Thyroid gland (tissue), 4 donors: ENCODE measurements around the gene PDCD5. TPM values are rescaled to one million over a fixed set of nuclear protein-coding genes. Genes with fewer than 3 reads are reported as not detected.
"Not testable (repeated sequence)": the region's sequence is repeated elsewhere in the genome, so short reads cannot be mapped to it uniquely, and the experiment has no call there.

Experiments
- DNase-seq, 2 donors: peaks; one replicate each; pipeline ENCODE4 v3.0.0-alpha.2; 2019
- H3K27ac ChIP-seq, 3 donors: fragments of 200-600 bp; sonication (generic); 1 replicate in 2 of 3; 2 replicates in 1 of 3; pipeline ENCODE4 v1.5.1; 2016 to 2019; ENCODE audit warnings: mild to moderate bottlenecking in 1 of 3, moderate library complexity in 1 of 3
- H3K27me3 ChIP-seq: fragments of 200-600 bp; sonication (generic); one replicate; pipeline ENCODE4 v1.5.1; 2019
- H3K36me3 ChIP-seq, 2 donors: fragments of 200-600 bp; sonication (generic); one replicate each; pipeline ENCODE4 v1.5.1; 2016 to 2019
- H3K4me1 ChIP-seq, 2 donors: fragments of 200-600 bp; sonication (generic); one replicate each; pipeline ENCODE4 v1.5.1; 2017 to 2019
- H3K4me3 ChIP-seq, 3 donors: fragments of 200-600 bp; sonication (generic); replicated peaks in 1 of 3; 1 replicate in 2 of 3; 2 replicates in 1 of 3; pipeline ENCODE4 v1.5.1; 2016; ENCODE audit warnings: mild to moderate bottlenecking in 1 of 3
- H3K9me3 ChIP-seq: fragments of 200-600 bp; sonication (generic); one replicate; pipeline ENCODE4 v1.5.1; 2017
- CTCF ChIP-seq, 6 experiments: fragments of 200-600 bp in 3 of 6; fragments of 450-650 bp in 3 of 6; sonication (generic) in 3 of 6; IDR thresholded peaks; one replicate each; pipeline ENCODE4 v1.5.1; 2016 to 2019; ENCODE audit warnings: antibody characterized with exemption in 6 of 6, mild to moderate bottlenecking in 2 of 6, inconsistent platforms in 1 of 6, moderate library complexity in 1 of 6
- POLR2A ChIP-seq, 2 donors: fragments of 450-650 bp; IDR thresholded peaks; one replicate each; pipeline ENCODE4 v1.6.1; 2017; ENCODE audit warnings: antibody characterized with exemption in 2 of 2, mild to moderate bottlenecking in 2 of 2, moderate library complexity in 1 of 2
- WGBS, 2 donors: methylation state at CpG; one replicate each; pipeline ENCODE4 v1.1.5; 2017; 5-methylcytosine and 5-hydroxymethylcytosine counted together
- intact Hi-C: fragments of 100-400 bp; cut with DNase I; formaldehyde crosslinking; loops from one replicate; pipeline ENCODE4 v1.15.1; 2023
- total RNA-seq, 4 donors: library from RNA; depleted of rRNA; stranded (reverse); fragments of >200 nt; gene quantifications; one replicate each; pipeline ENCODE4 v1.2.3, GENCODE V29; 2016

PDCD5 gene
- total RNA-seq = 100 to 1,000 TPM in 2 of 4 donors, 10 to 100 TPM in 2; 70.0 to 111 (median 93.7) TPM

GRCh38 chr19:32580901-32581704, at the start of gene PDCD5:
Gene PDCD5 (plus strand): TSS chr19:32581190. CDS start chr19:32581262, 72 bp downstream.
- intact Hi-C loops = loop anchor here (10.0 kb wide), 1 partner anchor 94 kb away; the partner anchor contains the start of genes ANKRD27 and RGS9BP
- Histone ChIP-seq H3K4me1 (peaks cover 3 to 5% of the 10 kb centered on the region in 2 donors), H3K36me3 (peaks cover 14% of the 10 kb centered on the region in 2 donors), H3K4me3 (peak within 1 kb of the TSS; percentile 42 to 83 (median 57)), H3K27me3 (no peaks in the 10 kb centered on the region), H3K27ac (peak within 1 kb of the TSS; percentile 39 to 84 (median 67)), H3K9me3 (no peaks in the 10 kb centered on the region)
- TF ChIP-seq CTCF (IDR thresholded peaks at IDR 0.05) = peak in 1 of 6 experiments; percentile 4
- TF ChIP-seq POLR2A (IDR thresholded peaks at IDR 0.05) = peak in 1 of 2 donors; percentile 94
- WGBS, 2 donors = 0% methylated on average over 16 to 22 of the region's 81 CpGs
- DNase-seq = peak; percentile 98

- 86 to 93% methylated on average over 3 of the region's 3 CpGs for WGBS, 2 donors
Observed at GRCh38 chr19:32532233-32532632, 48.8 kb upstream of the PDCD5 start.

GRCh38 chr19:32537580-32537979, 43.4 kb upstream of the PDCD5 start:
- Histone ChIP-seq H3K9me3 (no peaks in the 10 kb centered on the region), H3K4me3 (no peak overlapping the region), H3K27ac (no peak overlapping the region), H3K4me1 (no peaks in the 10 kb centered on the region), H3K27me3 (no peaks in the 10 kb centered on the region), H3K36me3 (no peaks in the 10 kb centered on the region)
- intact Hi-C loops = no loop called here
- no peak for DNase-seq
- no peak for TF ChIP-seq POLR2A (IDR thresholded peaks at IDR 0.05)
- no peak for TF ChIP-seq CTCF (IDR thresholded peaks at IDR 0.05)
- 78 to 91% methylated on average over 5 of the region's 5 CpGs for WGBS, 2 donors

More at GRCh38 chr19:32532233-32532632, 48.8 kb upstream of the PDCD5 start:
- Histone ChIP-seq H3K27ac (no peak overlapping the region), H3K9me3 (no peaks in the 10 kb centered on the region), H3K27me3 (no peaks in the 10 kb centered on the region), H3K4me1 (no peaks in the 10 kb centered on the region), H3K36me3 (no peaks in the 10 kb centered on the region), H3K4me3 (no peak overlapping the region)
- no peak for DNase-seq
- no peak for TF ChIP-seq POLR2A (IDR thresholded peaks at IDR 0.05)
- TF ChIP-seq CTCF (IDR thresholded peaks at IDR 0.05) = no peak
- intact Hi-C loops = no loop called here

- Histone ChIP-seq H3K4me1 (no peaks in the 10 kb centered on the region), H3K27me3 (no peaks in the 10 kb centered on the region), H3K4me3 (no peak overlapping the region), H3K27ac (no peak overlapping the region), H3K9me3 (no peaks in the 10 kb centered on the region), H3K36me3 (no peaks in the 10 kb centered on the region)
- DNase-seq = no peak
- no peak for TF ChIP-seq CTCF (IDR thresholded peaks at IDR 0.05)
- TF ChIP-seq POLR2A (IDR thresholded peaks at IDR 0.05) = no peak
- WGBS, 2 donors = 85 to 88% methylated on average over 12 of the region's 12 CpGs
- intact Hi-C loops = no loop called here
Observed at GRCh38 chr19:32539240-32539916, 41.6 kb upstream of the PDCD5 start.

- 72 to 78% methylated on average over 3 of the region's 3 CpGs for WGBS, 2 donors
- no peak for DNase-seq
- intact Hi-C loops = no loop called here
- TF ChIP-seq POLR2A (IDR thresholded peaks at IDR 0.05) (no peak), CTCF (IDR thresholded peaks at IDR 0.05) (no peak)
- no peaks in the 10 kb centered on the region for H3K9me3 ChIP-seq
- no peaks in the 10 kb centered on the region for H3K36me3 ChIP-seq
- H3K4me3 ChIP-seq = no peak overlapping the region
- no peaks in the 10 kb centered on the region for H3K4me1 ChIP-seq
- H3K27ac ChIP-seq = no peak overlapping the region
- H3K27me3 ChIP-seq = no peaks in the 10 kb centered on the region
Observed at GRCh38 chr19:32540621-32541020, 40.4 kb upstream of the PDCD5 start.

- 88 to 94% methylated on average over 5 of the region's 5 CpGs for WGBS, 2 donors
- H3K27ac ChIP-seq, H3K4me3 ChIP-seq, H3K4me1 ChIP-seq, DNase-seq, H3K36me3 ChIP-seq, H3K27me3 ChIP-seq, H3K9me3 ChIP-seq, intact Hi-C loops: not testable (repeated sequence)
Observed at GRCh38 chr19:32541376-32541775, 39.6 kb upstream of the PDCD5 start.
